Activated naive CD4-positive, alpha-beta T cell treated with anti-CD3 and anti-CD28 coated beads, Interleukin-2, amount 10 ng/mL, durations not matched to agents 7 days and 5 days (primary cell): ENCODE results near the gene RAB11A.
A peak's percentile ranks its signal among the peaks of the same experiment; 100 is the strongest.
"Not testable (repeated sequence)": the region's sequence is repeated elsewhere in the genome, so short reads cannot be mapped to it uniquely, and the experiment has no call there.

ENCODE experiments used
- CTCF ChIA-PET: fragments of 350-600 bp; sonication (Branson Sonifier 250); formaldehyde crosslinking; loops from one replicate; lab custom pipeline; 2021; ENCODE audit warnings: antibody characterized with exemption; lab: Charles Lee
- DNase-seq: peaks from one replicate; pipeline ENCODE4 v3.0.0-alpha.2; 2020
- H3K27ac Mint-ChIP-seq: one replicate; pipeline ENCODE4 v1.8.0; 2021; ENCODE audit warnings: mild to moderate bottlenecking, moderate library complexity, mixed read lengths
- H3K27me3 Mint-ChIP-seq: one replicate; pipeline ENCODE4 v1.8.0; 2021; ENCODE audit warnings: mild to moderate bottlenecking, mixed read lengths
- H3K36me3 Mint-ChIP-seq: one replicate; pipeline ENCODE4 v1.8.0; 2021; ENCODE audit warnings: mixed read lengths
- H3K4me1 Mint-ChIP-seq: one replicate; pipeline ENCODE4 v1.8.0; 2021; ENCODE audit warnings: mixed read lengths
- H3K4me3 Mint-ChIP-seq: one replicate; pipeline ENCODE4 v1.8.0; 2021; ENCODE audit warnings: mild to moderate bottlenecking, moderate library complexity, mixed read lengths
- H3K9me3 Mint-ChIP-seq: one replicate; pipeline ENCODE4 v1.8.0; 2021; ENCODE audit warnings: mixed read lengths

RAB11A gene

GRCh38 chr15:65857718-65858402, 11.4 kb upstream of the RAB11A start:
- H3K4me1 Mint-ChIP-seq = peaks cover 12% of the 10 kb centered on the region
- H3K9me3 Mint-ChIP-seq = no peaks in the 10 kb centered on the region
- no peak overlapping the region for H3K4me3 Mint-ChIP-seq
- peaks cover 14% of the 10 kb centered on the region for H3K27me3 Mint-ChIP-seq
- H3K27ac Mint-ChIP-seq = no peak overlapping the region
- CTCF ChIA-PET = interaction anchor here (0.6 to 3.1 kb wide), 12 partner anchors 11 to 228 kb away, joined by 3 to 20 read pairs (median 4); partner anchors contain the start of gene RAB11A
- DNase-seq = no peak
- H3K36me3 Mint-ChIP-seq = no peaks in the 10 kb centered on the region

GRCh38 chr15:65862682-65863081, 6.6 kb upstream of the RAB11A start:
- CTCF ChIA-PET = interaction anchor here (0.5 to 1.8 kb wide), 24 partner anchors 9 to 478 kb away, joined by 3 to 9 read pairs (median 3); partner anchors contain the start of gene INTS14
- H3K4me1 Mint-ChIP-seq = peaks cover 8% of the 10 kb centered on the region
- H3K4me3 Mint-ChIP-seq = no peak overlapping the region
- DNase-seq = peak; percentile 81
- H3K9me3 Mint-ChIP-seq = no peaks in the 10 kb centered on the region
- no peak overlapping the region for H3K27ac Mint-ChIP-seq
- peaks cover 13% of the 10 kb centered on the region for H3K27me3 Mint-ChIP-seq
- no peaks in the 10 kb centered on the region for H3K36me3 Mint-ChIP-seq

- no peak overlapping the region for H3K4me3 Mint-ChIP-seq
- H3K9me3 Mint-ChIP-seq = no peaks in the 10 kb centered on the region
- DNase-seq = no peak
- no peaks in the 10 kb centered on the region for H3K36me3 Mint-ChIP-seq
- peaks cover 8% of the 10 kb centered on the region for H3K4me1 Mint-ChIP-seq
- CTCF ChIA-PET = interaction anchor here (0.5 to 1.8 kb wide), 23 partner anchors 10 to 478 kb away, joined by 3 to 9 read pairs (median 3); partner anchors contain the start of gene INTS14
- H3K27ac Mint-ChIP-seq = no peak overlapping the region
- peaks cover 13% of the 10 kb centered on the region for H3K27me3 Mint-ChIP-seq
Measured at GRCh38 chr15:65863106-65863505, 6.2 kb upstream of the RAB11A start.

- Mint-ChIP-seq H3K36me3 (peaks cover 17% of the 10 kb centered on the region), H3K9me3 (no peaks in the 10 kb centered on the region), H3K27me3 (peaks cover 6% of the 10 kb centered on the region), H3K4me3 (no peak overlapping the region), H3K27ac (no peak overlapping the region), H3K4me1 (peaks cover 31% of the 10 kb centered on the region)
- no peak for DNase-seq
- CTCF ChIA-PET = no interaction called here
Measured at GRCh38 chr15:65867244-65867643, 2.0 kb upstream of the RAB11A start.

- Mint-ChIP-seq H3K36me3 (peaks cover 21% of the 10 kb centered on the region), H3K4me1 (peaks cover 33% of the 10 kb centered on the region)
- CTCF ChIA-PET = interaction anchor here (1.8 to 3.1 kb wide), 2 partner anchors 11 to 34 kb away, joined by 8 to 10 read pairs; no protein-coding TSS in a partner anchor
- not testable (repeated sequence) for H3K27me3 Mint-ChIP-seq, H3K27ac Mint-ChIP-seq, DNase-seq, H3K9me3 Mint-ChIP-seq, H3K4me3 Mint-ChIP-seq
Measured at GRCh38 chr15:65867933-65868332, 1.4 kb upstream of the RAB11A start.

- peaks cover 6% of the 10 kb centered on the region for H3K27me3 Mint-ChIP-seq
- H3K4me3 Mint-ChIP-seq = peak overlapping the region; percentile 99
- H3K36me3 Mint-ChIP-seq = peaks cover 21% of the 10 kb centered on the region
- peaks cover 36% of the 10 kb centered on the region for H3K4me1 Mint-ChIP-seq
- CTCF ChIA-PET = interaction anchor here (0.6 to 3.1 kb wide), 8 partner anchors 9 to 646 kb away, joined by 3 to 10 read pairs (median 3); partner anchors contain the start of gene INTS14
- peak overlapping the region; percentile 95 for H3K27ac Mint-ChIP-seq
- DNase-seq = no peak
- no peaks in the 10 kb centered on the region for H3K9me3 Mint-ChIP-seq
Measured at GRCh38 chr15:65868546-65869125, 655 bp upstream of the RAB11A start.

- Mint-ChIP-seq H3K9me3 (no peaks in the 10 kb centered on the region), H3K27me3 (peaks cover 6% of the 10 kb centered on the region), H3K27ac (peak overlapping the region; percentile 95), H3K4me3 (peak overlapping the region; percentile 99), H3K4me1 (peaks cover 38% of the 10 kb centered on the region), H3K36me3 (peaks cover 26% of the 10 kb centered on the region)
- CTCF ChIA-PET = interaction anchor here (1.0 to 3.1 kb wide), 7 partner anchors 7 to 259 kb away, joined by 3 to 10 read pairs (median 5); partner anchors contain the start of gene INTS14
- peak; percentile 56 for DNase-seq
Measured at GRCh38 chr15:65869954-65870871, 922 bp downstream of the RAB11A start.

GRCh38 chr15:65870889-65871533, 1.7 kb downstream of the RAB11A start:
- CTCF ChIA-PET = no interaction called here
- Mint-ChIP-seq H3K36me3 (peaks cover 30% of the 10 kb centered on the region), H3K27ac (peak overlapping the region; percentile 95), H3K9me3 (no peaks in the 10 kb centered on the region), H3K4me3 (peak overlapping the region; percentile 99), H3K4me1 (peaks cover 43% of the 10 kb centered on the region), H3K27me3 (peaks cover 6% of the 10 kb centered on the region)
- no peak for DNase-seq

GRCh38 chr15:65871886-65872285, 2.6 kb downstream of the RAB11A start:
- CTCF ChIA-PET, H3K9me3 Mint-ChIP-seq, H3K4me3 Mint-ChIP-seq, DNase-seq, H3K27me3 Mint-ChIP-seq, H3K27ac Mint-ChIP-seq: not testable (repeated sequence)
- Mint-ChIP-seq H3K36me3 (peaks cover 32% of the 10 kb centered on the region), H3K4me1 (peaks cover 46% of the 10 kb centered on the region)

- CTCF ChIA-PET, H3K27me3 Mint-ChIP-seq, DNase-seq, H3K9me3 Mint-ChIP-seq, H3K4me3 Mint-ChIP-seq, H3K27ac Mint-ChIP-seq: not testable (repeated sequence)
- H3K36me3 Mint-ChIP-seq = peaks cover 37% of the 10 kb centered on the region
- peaks cover 46% of the 10 kb centered on the region for H3K4me1 Mint-ChIP-seq
Measured at GRCh38 chr15:65872596-65872995, 3.3 kb downstream of the RAB11A start.

GRCh38 chr15:65873256-65873655, 4.0 kb downstream of the RAB11A start:
- DNase-seq = no peak

GRCh38 chr15:65875458-65875857, 6.2 kb downstream of the RAB11A start:
- DNase-seq = no peak
- H3K4me3 Mint-ChIP-seq = no peak overlapping the region
- H3K27me3 Mint-ChIP-seq = no peaks in the 10 kb centered on the region
- H3K36me3 Mint-ChIP-seq = peaks cover 42% of the 10 kb centered on the region
- no peaks in the 10 kb centered on the region for H3K9me3 Mint-ChIP-seq
- H3K27ac Mint-ChIP-seq = no peak overlapping the region
- CTCF ChIA-PET = no interaction called here
- H3K4me1 Mint-ChIP-seq = peaks cover 41% of the 10 kb centered on the region

More at GRCh38 chr15:65873256-65873655, 4.0 kb downstream of the RAB11A start:
- Mint-ChIP-seq H3K36me3 (peaks cover 43% of the 10 kb centered on the region), H3K27me3 (peaks cover 6% of the 10 kb centered on the region), H3K27ac (no peak overlapping the region), H3K4me1 (peaks cover 44% of the 10 kb centered on the region), H3K4me3 (no peak overlapping the region), H3K9me3 (no peaks in the 10 kb centered on the region)
- CTCF ChIA-PET = no interaction called here

- no peak overlapping the region for H3K27ac Mint-ChIP-seq
- no peaks in the 10 kb centered on the region for H3K9me3 Mint-ChIP-seq
- H3K4me3 Mint-ChIP-seq = no peak overlapping the region
- H3K4me1 Mint-ChIP-seq = peaks cover 42% of the 10 kb centered on the region
- peaks cover 49% of the 10 kb centered on the region for H3K36me3 Mint-ChIP-seq
- no peaks in the 10 kb centered on the region for H3K27me3 Mint-ChIP-seq
- CTCF ChIA-PET = interaction anchor here (0.8 to 1.3 kb wide), 2 partner anchors 9 to 40 kb away, joined by 3 read pairs; partner anchors contain the start of gene RAB11A
- no peak for DNase-seq
Measured at GRCh38 chr15:65877749-65878148, 8.5 kb downstream of the RAB11A start.
